Measurements from ENCODE around the gene EPHB1.

EPHB1 gene

GRCh38 chr3:134823679-134824078 lies 28.6 kb downstream of the EPHB1 start:
- no peaks in the 10 kb centered on the region for H3K27me3 ChIP-seq (ENCODE audit: control insufficient read depth, insufficient read depth, low read length, poor library complexity, severe bottlenecking)
- 86 to 94% methylated on average over 2 of the region's 2 CpGs for WGBS, 2 experiments
- no peaks in the 10 kb centered on the region for H3K4me1 ChIP-seq (ENCODE audit: control insufficient read depth, insufficient read depth, low read length)
- no peak overlapping the region for H3K27ac ChIP-seq (ENCODE audit: insufficient read depth, low read depth, low read length, poor library complexity, severe bottlenecking)
- no peaks in the 10 kb centered on the region for H3K36me3 ChIP-seq (ENCODE audit: control insufficient read depth, insufficient read depth, low read length)
- no peaks in the 10 kb centered on the region for H3K9me3 ChIP-seq (ENCODE audit: control insufficient read depth, low read length)
- no peak overlapping the region for H3K4me3 ChIP-seq (ENCODE audit: insufficient read depth, low read depth, low read length)

GRCh38 chr3:134824791-134825190 lies 29.7 kb downstream of the EPHB1 start:
- no peak overlapping the region for H3K27ac ChIP-seq (ENCODE audit: insufficient read depth, low read depth, low read length, poor library complexity, severe bottlenecking)
- no peaks in the 10 kb centered on the region for H3K27me3 ChIP-seq (ENCODE audit: control insufficient read depth, insufficient read depth, low read length, poor library complexity, severe bottlenecking)
- WGBS, 2 experiments, result 95 to 100% methylated on average over 1 of the region's 1 CpG
- H3K9me3 ChIP-seq (ENCODE audit: control insufficient read depth, low read length), result no peaks in the 10 kb centered on the region
- H3K4me3 ChIP-seq (ENCODE audit: insufficient read depth, low read depth, low read length), result no peak overlapping the region
- no peaks in the 10 kb centered on the region for H3K36me3 ChIP-seq (ENCODE audit: control insufficient read depth, insufficient read depth, low read length)
- no peaks in the 10 kb centered on the region for H3K4me1 ChIP-seq (ENCODE audit: control insufficient read depth, insufficient read depth, low read length)

GRCh38 chr3:134827213-134827612 lies 32.2 kb downstream of the EPHB1 start:
- 97 to 98% methylated on average over 6 of the region's 6 CpGs for WGBS, 2 experiments
- no peaks in the 10 kb centered on the region for H3K27me3 ChIP-seq (ENCODE audit: control insufficient read depth, insufficient read depth, low read length, poor library complexity, severe bottlenecking)
- H3K4me1 ChIP-seq (ENCODE audit: control insufficient read depth, insufficient read depth, low read length), result no peaks in the 10 kb centered on the region
- no peak overlapping the region for H3K27ac ChIP-seq (ENCODE audit: insufficient read depth, low read depth, low read length, poor library complexity, severe bottlenecking)
- H3K36me3 ChIP-seq (ENCODE audit: control insufficient read depth, insufficient read depth, low read length), result no peaks in the 10 kb centered on the region
- H3K9me3 ChIP-seq (ENCODE audit: control insufficient read depth, low read length), result no peaks in the 10 kb centered on the region
- H3K4me3 ChIP-seq (ENCODE audit: insufficient read depth, low read depth, low read length), result no peak overlapping the region

- Histone ChIP-seq H3K9me3 (ENCODE audit: control insufficient read depth, low read length) (no peaks in the 10 kb centered on the region), H3K4me3 (ENCODE audit: insufficient read depth, low read depth, low read length) (no peak overlapping the region), H3K27me3 (ENCODE audit: control insufficient read depth, insufficient read depth, low read length, poor library complexity, severe bottlenecking) (no peaks in the 10 kb centered on the region), H3K4me1 (ENCODE audit: control insufficient read depth, insufficient read depth, low read length) (no peaks in the 10 kb centered on the region), H3K36me3 (ENCODE audit: control insufficient read depth, insufficient read depth, low read length) (no peaks in the 10 kb centered on the region), H3K27ac (ENCODE audit: insufficient read depth, low read depth, low read length, poor library complexity, severe bottlenecking) (no peak overlapping the region)
- 91 to 92% methylated on average over 3 of the region's 3 CpGs for WGBS, 2 experiments
These were observed 34.7 kb downstream of the EPHB1 start for GRCh38 chr3:134829721-134830120.

GRCh38 chr3:134832585-134832984 lies 37.5 kb downstream of the EPHB1 start:
- H3K27ac ChIP-seq (ENCODE audit: insufficient read depth, low read depth, low read length, poor library complexity, severe bottlenecking), result no peak overlapping the region
- 91 to 97% methylated on average over 4 of the region's 4 CpGs for WGBS, 2 experiments

GRCh38 chr3:134833453-134834163 lies 38.5 kb downstream of the EPHB1 start:
- 90 to 95% methylated on average over 5 of the region's 5 CpGs for WGBS, 2 experiments
- Histone ChIP-seq H3K4me1 (ENCODE audit: control insufficient read depth, insufficient read depth, low read length) (no peaks in the 10 kb centered on the region), H3K27ac (ENCODE audit: insufficient read depth, low read depth, low read length, poor library complexity, severe bottlenecking) (no peak overlapping the region), H3K27me3 (ENCODE audit: control insufficient read depth, insufficient read depth, low read length, poor library complexity, severe bottlenecking) (no peaks in the 10 kb centered on the region), H3K36me3 (ENCODE audit: control insufficient read depth, insufficient read depth, low read length) (no peaks in the 10 kb centered on the region), H3K9me3 (ENCODE audit: control insufficient read depth, low read length) (no peaks in the 10 kb centered on the region), H3K4me3 (ENCODE audit: insufficient read depth, low read depth, low read length) (no peak overlapping the region)

More at GRCh38 chr3:134832585-134832984, 37.5 kb downstream of the EPHB1 start:
- Histone ChIP-seq H3K27me3 (ENCODE audit: control insufficient read depth, insufficient read depth, low read length, poor library complexity, severe bottlenecking) (no peaks in the 10 kb centered on the region), H3K36me3 (ENCODE audit: control insufficient read depth, insufficient read depth, low read length) (no peaks in the 10 kb centered on the region), H3K4me1 (ENCODE audit: control insufficient read depth, insufficient read depth, low read length) (no peaks in the 10 kb centered on the region), H3K4me3 (ENCODE audit: insufficient read depth, low read depth, low read length) (no peak overlapping the region), H3K9me3 (ENCODE audit: control insufficient read depth, low read length) (no peaks in the 10 kb centered on the region)

GRCh38 chr3:134836921-134837320 lies 41.9 kb downstream of the EPHB1 start:
- no peaks in the 10 kb centered on the region for H3K4me1 ChIP-seq (ENCODE audit: control insufficient read depth, insufficient read depth, low read length)
- no peak overlapping the region for H3K27ac ChIP-seq (ENCODE audit: insufficient read depth, low read depth, low read length, poor library complexity, severe bottlenecking)
- 92 to 100% methylated on average over 3 of the region's 3 CpGs for WGBS, 2 experiments
- H3K27me3 ChIP-seq (ENCODE audit: control insufficient read depth, insufficient read depth, low read length, poor library complexity, severe bottlenecking), result no peaks in the 10 kb centered on the region
- H3K9me3 ChIP-seq (ENCODE audit: control insufficient read depth, low read length), result no peaks in the 10 kb centered on the region
- H3K4me3 ChIP-seq (ENCODE audit: insufficient read depth, low read depth, low read length), result no peak overlapping the region
- H3K36me3 ChIP-seq (ENCODE audit: control insufficient read depth, insufficient read depth, low read length), result no peaks in the 10 kb centered on the region

GRCh38 chr3:134838599-134838998 lies 43.5 kb downstream of the EPHB1 start:
- H3K4me1 ChIP-seq (ENCODE audit: control insufficient read depth, insufficient read depth, low read length), result no peaks in the 10 kb centered on the region
- H3K27me3 ChIP-seq (ENCODE audit: control insufficient read depth, insufficient read depth, low read length, poor library complexity, severe bottlenecking), result no peaks in the 10 kb centered on the region
- H3K36me3 ChIP-seq (ENCODE audit: control insufficient read depth, insufficient read depth, low read length), result no peaks in the 10 kb centered on the region
- WGBS, 2 experiments, result 73 to 77% methylated on average over 1 to 2 of the region's 2 CpGs
- H3K27ac ChIP-seq (ENCODE audit: insufficient read depth, low read depth, low read length, poor library complexity, severe bottlenecking), result no peak overlapping the region
- no peaks in the 10 kb centered on the region for H3K9me3 ChIP-seq (ENCODE audit: control insufficient read depth, low read length)
- no peak overlapping the region for H3K4me3 ChIP-seq (ENCODE audit: insufficient read depth, low read depth, low read length)

GRCh38 chr3:134839422-134839821 lies 44.4 kb downstream of the EPHB1 start:
- Histone ChIP-seq H3K36me3 (ENCODE audit: control insufficient read depth, insufficient read depth, low read length) (no peaks in the 10 kb centered on the region), H3K27ac (ENCODE audit: insufficient read depth, low read depth, low read length, poor library complexity, severe bottlenecking) (no peak overlapping the region), H3K27me3 (ENCODE audit: control insufficient read depth, insufficient read depth, low read length, poor library complexity, severe bottlenecking) (no peaks in the 10 kb centered on the region), H3K9me3 (ENCODE audit: control insufficient read depth, low read length) (no peaks in the 10 kb centered on the region), H3K4me1 (ENCODE audit: control insufficient read depth, insufficient read depth, low read length) (no peaks in the 10 kb centered on the region), H3K4me3 (ENCODE audit: insufficient read depth, low read depth, low read length) (no peak overlapping the region)
- WGBS, 2 experiments, result 92 to 95% methylated on average over 3 of the region's 3 CpGs

- WGBS, 2 experiments, result 91 to 92% methylated on average over 1 of the region's 1 CpG
- Histone ChIP-seq H3K4me1 (ENCODE audit: control insufficient read depth, insufficient read depth, low read length) (no peaks in the 10 kb centered on the region), H3K27ac (ENCODE audit: insufficient read depth, low read depth, low read length, poor library complexity, severe bottlenecking) (no peak overlapping the region), H3K36me3 (ENCODE audit: control insufficient read depth, insufficient read depth, low read length) (no peaks in the 10 kb centered on the region), H3K4me3 (ENCODE audit: insufficient read depth, low read depth, low read length) (no peak overlapping the region), H3K9me3 (ENCODE audit: control insufficient read depth, low read length) (no peaks in the 10 kb centered on the region), H3K27me3 (ENCODE audit: control insufficient read depth, insufficient read depth, low read length, poor library complexity, severe bottlenecking) (no peaks in the 10 kb centered on the region)
These were observed 44.9 kb downstream of the EPHB1 start for GRCh38 chr3:134839990-134840389.
